ENCODE measurements around the gene ANKRD50. TPM values are rescaled to one million over a fixed set of nuclear protein-coding genes. Genes with fewer than 3 reads are reported as not detected.

Gene ANKRD50
- total RNA-seq, 1 donor from 2014 or later = 20.6 TPM

DNA sequence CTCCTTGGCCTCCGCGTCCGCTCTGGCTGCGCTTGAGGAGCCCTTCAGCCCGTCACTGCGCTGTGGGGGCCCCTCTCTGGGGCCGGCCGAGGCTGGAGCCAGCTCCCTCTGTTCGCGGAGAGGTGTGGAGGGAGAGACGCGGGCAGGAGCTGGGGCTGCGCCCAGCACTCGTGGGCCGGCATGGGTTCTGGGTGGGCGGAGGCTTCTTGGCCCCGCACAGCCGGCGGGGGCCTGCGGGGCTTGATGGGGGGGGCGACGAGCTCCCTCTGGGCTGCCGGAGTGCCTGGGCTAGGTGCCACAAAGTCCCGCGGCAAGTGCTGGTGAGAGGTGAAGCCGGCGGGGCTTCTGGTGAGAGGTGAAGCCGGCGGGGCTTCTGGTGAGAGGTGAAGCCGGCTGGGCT, 61.9 kb downstream of the ANKRD50 start:
- intact Hi-C loops (cut with DNase I) = no loop called here
- DNase-seq (ENCODE audit: extremely low spot score in 2 of 2) = no peak
- TF ChIP-seq POLR2AphosphoS5 (IDR thresholded peaks at IDR 0.05; ENCODE audit: insufficient read depth in 1 of 2, low read depth in 1 of 2) (no peak), POLR2A (IDR thresholded peaks at IDR 0.05) (no peak)
- TF ChIP-seq, protein P1, sequence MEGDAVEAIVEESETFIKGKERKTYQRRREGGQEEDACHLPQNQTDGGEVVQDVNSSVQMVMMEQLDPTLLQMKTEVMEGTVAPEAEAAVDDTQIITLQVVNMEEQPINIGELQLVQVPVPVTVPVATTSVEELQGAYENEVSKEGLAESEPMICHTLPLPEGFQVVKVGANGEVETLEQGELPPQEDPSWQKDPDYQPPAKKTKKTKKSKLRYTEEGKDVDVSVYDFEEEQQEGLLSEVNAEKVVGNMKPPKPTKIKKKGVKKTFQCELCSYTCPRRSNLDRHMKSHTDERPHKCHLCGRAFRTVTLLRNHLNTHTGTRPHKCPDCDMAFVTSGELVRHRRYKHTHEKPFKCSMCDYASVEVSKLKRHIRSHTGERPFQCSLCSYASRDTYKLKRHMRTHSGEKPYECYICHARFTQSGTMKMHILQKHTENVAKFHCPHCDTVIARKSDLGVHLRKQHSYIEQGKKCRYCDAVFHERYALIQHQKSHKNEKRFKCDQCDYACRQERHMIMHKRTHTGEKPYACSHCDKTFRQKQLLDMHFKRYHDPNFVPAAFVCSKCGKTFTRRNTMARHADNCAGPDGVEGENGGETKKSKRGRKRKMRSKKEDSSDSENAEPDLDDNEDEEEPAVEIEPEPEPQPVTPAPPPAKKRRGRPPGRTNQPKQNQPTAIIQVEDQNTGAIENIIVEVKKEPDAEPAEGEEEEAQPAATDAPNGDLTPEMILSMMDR (IDR thresholded peaks at IDR 0.05) = no peak
- peaks cover 0 to 11% of the 10 kb centered on the region in 2 donors for H3K36me3 ChIP-seq
- H3K27me3 ChIP-seq = no peaks in the 10 kb centered on the region
- no peaks in the 10 kb centered on the region for H3K9me3 ChIP-seq
- H3K4me3 ChIP-seq = no peak overlapping the region
- H3K27ac ChIP-seq = no peak overlapping the region
- H3K4me1 ChIP-seq = no peaks in the 10 kb centered on the region

DNA sequence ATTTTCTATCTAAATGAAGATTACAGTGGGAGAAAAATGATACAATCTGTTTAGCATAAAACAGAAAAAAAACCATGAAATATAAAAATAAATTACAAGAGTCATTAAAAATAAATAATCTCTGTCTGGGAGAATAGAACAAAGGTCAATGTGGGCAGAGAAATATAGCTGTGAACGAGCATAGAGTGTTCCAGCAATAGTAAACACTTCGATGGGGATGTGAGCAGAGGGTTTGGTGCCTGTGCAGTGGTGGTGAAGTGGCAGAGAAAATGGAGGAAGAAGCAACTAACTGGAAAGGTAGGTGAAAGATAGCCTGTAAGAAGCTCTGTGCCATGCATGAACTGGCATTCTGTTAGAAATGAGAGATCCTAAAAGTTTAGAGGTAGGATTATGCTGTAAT, 64.9 kb downstream of the ANKRD50 start:
- Histone ChIP-seq H3K4me1 (no peaks in the 10 kb centered on the region), H3K4me3 (no peak overlapping the region), H3K27ac (no peak overlapping the region), H3K36me3 (peaks cover 0 to 11% of the 10 kb centered on the region in 2 donors), H3K27me3 (no peaks in the 10 kb centered on the region), H3K9me3 (no peaks in the 10 kb centered on the region)
- TF ChIP-seq, protein P1 (IDR thresholded peaks at IDR 0.05) = no peak
- TF ChIP-seq POLR2A (IDR thresholded peaks at IDR 0.05) (no peak), POLR2AphosphoS5 (IDR thresholded peaks at IDR 0.05; ENCODE audit: insufficient read depth in 1 of 2, low read depth in 1 of 2) (no peak)
- DNase-seq (ENCODE audit: extremely low spot score in 2 of 2) = no peak
- intact Hi-C loops (cut with DNase I) = no loop called here

DNA sequence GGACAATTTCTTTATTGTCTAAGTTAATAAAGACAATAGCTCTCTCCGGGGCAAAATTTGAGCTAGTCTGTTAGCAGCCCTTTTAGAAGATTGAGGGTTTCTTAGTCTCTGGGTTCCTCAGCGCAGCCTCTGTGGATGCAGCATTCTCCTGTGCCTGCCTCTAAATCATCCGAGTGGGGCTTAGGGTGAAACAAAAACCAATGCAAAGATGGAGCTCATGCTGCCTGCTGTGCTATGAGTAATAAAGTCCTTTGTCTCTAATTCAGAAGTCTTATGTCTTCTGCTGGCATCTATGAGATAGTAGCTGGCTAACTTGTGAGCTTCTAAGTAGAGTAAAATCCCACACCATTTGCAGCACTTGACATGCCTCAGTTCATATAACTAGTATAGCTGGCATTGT, 67.9 kb downstream of the ANKRD50 start:
- no peak for DNase-seq (ENCODE audit: extremely low spot score in 2 of 2)
- Histone ChIP-seq H3K36me3 (no peaks in the 10 kb centered on the region), H3K9me3 (no peaks in the 10 kb centered on the region), H3K4me3 (no peak overlapping the region), H3K27me3 (no peaks in the 10 kb centered on the region), H3K27ac (no peak overlapping the region), H3K4me1 (peaks cover 5% of the 10 kb centered on the region)
- TF ChIP-seq, protein P1 (IDR thresholded peaks at IDR 0.05) = no peak
- no peak for TF ChIP-seq POLR2A (IDR thresholded peaks at IDR 0.05)
- TF ChIP-seq POLR2AphosphoS5 (IDR thresholded peaks at IDR 0.05; ENCODE audit: insufficient read depth in 1 of 2, low read depth in 1 of 2) = no peak
- intact Hi-C loops (cut with DNase I) = no loop called here

DNA sequence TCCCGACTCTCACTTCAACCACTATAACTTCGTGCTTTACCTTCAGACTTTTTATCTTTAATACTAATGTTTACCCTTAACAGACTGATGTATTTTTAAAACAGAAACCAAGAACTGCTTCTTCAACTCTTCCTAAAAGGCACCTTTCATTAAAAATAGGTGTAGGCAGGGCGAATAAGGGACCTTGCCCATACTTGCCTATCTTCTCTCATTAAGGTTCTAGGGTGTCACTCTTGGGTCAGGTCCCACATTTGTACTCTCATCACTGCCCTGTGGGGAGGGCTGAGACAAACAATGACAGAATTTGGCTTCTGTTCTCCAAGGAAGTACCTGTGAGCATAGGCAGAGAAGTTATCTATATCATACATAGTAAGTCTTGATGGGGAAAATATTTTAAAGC, 69.7 kb downstream of the ANKRD50 start:
- no peak overlapping the region for H3K4me3 ChIP-seq
- TF ChIP-seq POLR2A (IDR thresholded peaks at IDR 0.05) (no peak), POLR2AphosphoS5 (IDR thresholded peaks at IDR 0.05; ENCODE audit: insufficient read depth in 1 of 2, low read depth in 1 of 2) (no peak)
- TF ChIP-seq, protein P1 (IDR thresholded peaks at IDR 0.05) = no peak
- H3K27me3 ChIP-seq = no peaks in the 10 kb centered on the region
- H3K4me1 ChIP-seq = peaks cover 5% of the 10 kb centered on the region
- intact Hi-C loops (cut with DNase I) = no loop called here
- no peaks in the 10 kb centered on the region for H3K9me3 ChIP-seq
- no peak overlapping the region for H3K27ac ChIP-seq
- DNase-seq (ENCODE audit: extremely low spot score in 2 of 2) = no peak
- H3K36me3 ChIP-seq = no peaks in the 10 kb centered on the region

DNA sequence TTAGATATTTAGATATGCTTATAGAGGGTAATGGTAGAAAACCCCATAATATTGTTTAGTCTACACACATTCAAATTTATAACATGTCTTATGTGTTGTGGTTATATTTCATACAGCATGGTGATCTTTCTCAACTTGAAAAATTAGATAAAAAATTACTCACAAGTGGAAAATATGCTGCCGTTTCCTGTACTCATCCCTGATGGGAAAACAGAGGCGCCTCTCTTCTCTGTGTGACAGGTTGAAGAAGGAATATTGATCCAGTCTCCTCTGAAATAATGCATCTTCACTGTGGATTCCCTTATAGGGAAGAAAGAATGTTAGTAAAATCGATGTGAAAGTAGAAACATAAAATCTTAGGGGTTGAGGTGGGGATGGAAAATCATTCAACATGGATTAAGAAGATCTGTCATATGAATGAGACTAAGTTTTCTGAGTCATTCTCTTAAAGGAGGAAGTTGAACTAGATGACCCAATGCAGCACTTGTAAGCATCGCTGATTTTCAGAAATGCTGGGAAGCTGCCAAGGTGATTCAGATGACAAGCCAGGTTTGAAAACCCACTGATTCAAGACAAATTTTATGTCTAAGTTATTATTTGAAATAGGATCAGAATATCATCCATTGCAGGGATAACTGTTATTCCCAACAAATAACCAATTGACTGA, 70.7 kb downstream of the ANKRD50 start:
- no peak for TF ChIP-seq POLR2A (IDR thresholded peaks at IDR 0.05)
- TF ChIP-seq, protein P1 (IDR thresholded peaks at IDR 0.05) = no peak
- TF ChIP-seq POLR2AphosphoS5 (IDR thresholded peaks at IDR 0.05; ENCODE audit: insufficient read depth in 1 of 2, low read depth in 1 of 2) = no peak
- Histone ChIP-seq H3K27ac (no peak overlapping the region), H3K4me3 (no peak overlapping the region), H3K27me3 (no peaks in the 10 kb centered on the region), H3K9me3 (no peaks in the 10 kb centered on the region), H3K36me3 (no peaks in the 10 kb centered on the region), H3K4me1 (peaks cover 5% of the 10 kb centered on the region)
- intact Hi-C loops (cut with DNase I) = no loop called here
- DNase-seq (ENCODE audit: extremely low spot score in 2 of 2) = no peak

All from vagina (tissue), 2 donors.